Hepatocyte (in vitro differentiated cells): ENCODE results near the gene SPG11.

Source experiments
- CTCF ChIP-seq: fragments of 200-600 bp; sonication (generic); IDR thresholded peaks from 2 replicates; pipeline ENCODE4 v1.5.1; 2016; ENCODE audit warnings: antibody characterized with exemption, mild to moderate bottlenecking; ENCODE audit not compliant: poor library complexity
- EZH2 ChIP-seq: fragments of 200-600 bp; sonication (generic); IDR thresholded peaks from 2 replicates; pipeline ENCODE4 v1.6.1; 2016; ENCODE audit warnings: antibody characterized with exemption, mild to moderate bottlenecking, borderline replicate concordance
- EZH2phosphoT487 ChIP-seq: fragments of 200-600 bp; sonication (generic); IDR thresholded peaks from one replicate; pipeline ENCODE4 v1.6.1; 2018; ENCODE audit warnings: antibody characterized with exemption, mild to moderate bottlenecking, low read depth, moderate library complexity; ENCODE audit not compliant: unreplicated experiment, severe bottlenecking

GRCh38 chr15:44580105-44580504 lies 83.4 kb downstream of the SPG11 start:
- TF ChIP-seq CTCF (no peak), EZH2phosphoT487 (no peak), EZH2 (no peak)
